Gastroesophageal sphincter (tissue), 3 donors: Measurements from ENCODE around the gene CHEK2.

Experiments used
- CTCF ChIP-seq, 4 experiments: fragments of 200-600 bp in 2 of 4; fragments of 450-650 bp in 2 of 4; sonication (generic) in 1 of 4; IDR thresholded peaks; one replicate each; pipeline ENCODE4 v1.5.1; 2017 to 2019; ENCODE audit warnings: antibody characterized with exemption in 4 of 4, mild to moderate bottlenecking in 2 of 4, moderate library complexity in 2 of 4
- EP300 ChIP-seq: sonication (generic); formaldehyde crosslinking; IDR thresholded peaks from one replicate; pipeline ENCODE4 v1.6.1; 2017; ENCODE audit warnings: antibody characterized with exemption, mild to moderate bottlenecking
- POLR2A ChIP-seq, 2 donors: fragments of 450-650 bp; IDR thresholded peaks; one replicate each; pipeline ENCODE4 v1.6.1; 2017; ENCODE audit warnings: antibody characterized with exemption in 2 of 2, mild to moderate bottlenecking in 2 of 2, moderate library complexity in 1 of 2
- POLR2AphosphoS5 ChIP-seq: sonication (generic); formaldehyde crosslinking; IDR thresholded peaks from one replicate; pipeline ENCODE4 v1.6.1; 2017; ENCODE audit warnings: antibody characterized with exemption

DNA sequence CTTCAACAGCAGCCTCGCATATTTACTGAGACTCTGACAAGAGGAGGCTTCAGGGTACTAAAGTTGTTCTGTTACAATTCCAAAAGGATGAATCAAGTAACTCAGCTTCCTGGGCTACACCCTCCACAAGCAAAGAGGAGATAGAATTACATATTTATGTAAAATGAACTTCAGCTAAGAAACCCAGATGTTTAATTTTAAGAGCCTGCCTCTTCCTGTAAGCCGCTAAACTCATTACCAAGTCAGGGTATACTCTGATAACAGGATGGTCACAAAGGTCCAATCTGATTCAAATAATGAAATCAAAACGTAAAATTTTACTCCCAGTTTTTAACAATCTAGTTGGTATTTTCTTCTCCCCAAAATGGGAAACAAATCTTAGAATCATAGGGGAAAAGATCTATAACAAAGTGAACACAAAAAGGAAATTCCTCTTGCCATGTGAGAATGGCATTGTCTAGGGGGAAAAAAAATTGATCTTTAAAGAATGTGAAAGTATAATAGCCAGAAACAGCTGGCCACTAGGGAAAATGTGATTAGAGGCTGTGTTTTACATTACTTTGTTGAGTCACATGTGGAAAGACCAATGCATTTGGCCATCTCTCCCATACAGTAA, 30.9 kb downstream of the CHEK2 start:
- TF ChIP-seq CTCF (IDR thresholded peaks at IDR 0.05) = no peak
- TF ChIP-seq POLR2A (IDR thresholded peaks at IDR 0.05) = no peak
- TF ChIP-seq POLR2AphosphoS5 = no peak
- no peak for TF ChIP-seq EP300
